Neutrophil (primary cell): ENCODE results near the gene CELF2.

Experiments
- H3K27ac ChIP-seq: fragments of 200-600 bp; sonication (generic); 2 replicates; pipeline ENCODE4 v1.5.1; 2016; ENCODE audit warnings: mild to moderate bottlenecking, moderate library complexity
- H3K27me3 ChIP-seq: fragments of 200-600 bp; sonication (generic); 2 replicates; pipeline ENCODE4 v1.6.0; 2016; ENCODE audit warnings: mild to moderate bottlenecking
- H3K36me3 ChIP-seq: fragments of 200-600 bp; sonication (generic); 2 replicates; pipeline ENCODE4 v1.5.1; 2017
- H3K4me1 ChIP-seq, 2 experiments: fragments of 200-600 bp in 1 of 2; sonication (generic) in 1 of 2; 1 replicate in 1 of 2; 2 replicates in 1 of 2; pipeline versions ENCODE4 v1.5.1 to v1.6.1; 2013 to 2016; ENCODE audit warnings: low read depth in 1 of 2, low read length in 1 of 2, mild to moderate bottlenecking in 1 of 2, moderate library complexity in 1 of 2; ENCODE audit not compliant: control insufficient read depth in 1 of 2, insufficient read depth in 1 of 2
- H3K4me3 ChIP-seq, 2 experiments: fragments of 200-600 bp in 1 of 2; sonication (generic) in 1 of 2; 1 replicate in 1 of 2; 2 replicates in 1 of 2; pipeline ENCODE4 v1.5.1; 2013 to 2016; ENCODE audit warnings: low read depth in 1 of 2, low read length in 1 of 2, mild to moderate bottlenecking in 1 of 2, moderate library complexity in 1 of 2
- H3K9me3 ChIP-seq: fragments of 200-600 bp; sonication (generic); 2 replicates; pipeline ENCODE4 v1.5.1; 2016
- TF ChIP-seq, protein P1 (sequence below): fragments of 200-600 bp; sonication (generic); IDR thresholded peaks from 2 replicates; pipeline ENCODE4 v1.5.1; 2016; ENCODE audit warnings: antibody characterized with exemption

CELF2 gene

GRCh38 chr10:11300026-11300425, 282.4 kb downstream of the CELF2 start:
- TF ChIP-seq, protein P1, sequence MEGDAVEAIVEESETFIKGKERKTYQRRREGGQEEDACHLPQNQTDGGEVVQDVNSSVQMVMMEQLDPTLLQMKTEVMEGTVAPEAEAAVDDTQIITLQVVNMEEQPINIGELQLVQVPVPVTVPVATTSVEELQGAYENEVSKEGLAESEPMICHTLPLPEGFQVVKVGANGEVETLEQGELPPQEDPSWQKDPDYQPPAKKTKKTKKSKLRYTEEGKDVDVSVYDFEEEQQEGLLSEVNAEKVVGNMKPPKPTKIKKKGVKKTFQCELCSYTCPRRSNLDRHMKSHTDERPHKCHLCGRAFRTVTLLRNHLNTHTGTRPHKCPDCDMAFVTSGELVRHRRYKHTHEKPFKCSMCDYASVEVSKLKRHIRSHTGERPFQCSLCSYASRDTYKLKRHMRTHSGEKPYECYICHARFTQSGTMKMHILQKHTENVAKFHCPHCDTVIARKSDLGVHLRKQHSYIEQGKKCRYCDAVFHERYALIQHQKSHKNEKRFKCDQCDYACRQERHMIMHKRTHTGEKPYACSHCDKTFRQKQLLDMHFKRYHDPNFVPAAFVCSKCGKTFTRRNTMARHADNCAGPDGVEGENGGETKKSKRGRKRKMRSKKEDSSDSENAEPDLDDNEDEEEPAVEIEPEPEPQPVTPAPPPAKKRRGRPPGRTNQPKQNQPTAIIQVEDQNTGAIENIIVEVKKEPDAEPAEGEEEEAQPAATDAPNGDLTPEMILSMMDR, result no peak
- Histone ChIP-seq H3K36me3 (peaks cover 100% of the 10 kb centered on the region), H3K9me3 (no peaks in the 10 kb centered on the region), H3K4me3 (no peak overlapping the region), H3K4me1 (no peaks in the 10 kb centered on the region), H3K27ac (peak overlapping the region; percentile 13), H3K27me3 (no peaks in the 10 kb centered on the region)

DNA sequence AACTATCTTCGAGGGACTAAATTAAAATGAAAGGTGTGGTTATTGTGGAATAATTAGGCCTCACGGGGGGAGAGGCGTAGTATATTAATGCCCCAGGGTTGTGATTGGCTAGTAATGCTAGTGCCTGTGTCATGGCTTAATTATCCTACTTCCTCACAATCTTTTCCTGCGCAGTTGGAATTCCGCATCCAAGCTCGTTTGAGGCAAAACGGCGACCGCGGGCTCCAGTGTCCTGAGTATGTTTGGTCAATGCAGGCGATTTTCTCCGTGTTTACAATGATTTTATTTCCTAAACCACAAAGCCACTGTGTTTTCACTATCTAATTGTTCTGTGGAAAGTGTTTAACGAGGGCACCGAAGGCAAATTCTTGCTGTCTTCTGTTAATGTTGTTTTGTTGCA, 282.9 kb downstream of the CELF2 start:
- Histone ChIP-seq H3K9me3 (no peaks in the 10 kb centered on the region), H3K27ac (no peak overlapping the region), H3K27me3 (no peaks in the 10 kb centered on the region), H3K4me1 (no peaks in the 10 kb centered on the region), H3K4me3 (no peak overlapping the region), H3K36me3 (peaks cover 100% of the 10 kb centered on the region)
- TF ChIP-seq, protein P1, result no peak

- TF ChIP-seq, protein P1, result no peak
- Histone ChIP-seq H3K27me3 (no peaks in the 10 kb centered on the region), H3K4me3 (no peak overlapping the region), H3K27ac (no peak overlapping the region), H3K4me1 (no peaks in the 10 kb centered on the region), H3K9me3 (no peaks in the 10 kb centered on the region), H3K36me3 (peaks cover 100% of the 10 kb centered on the region)
Observed at GRCh38 chr10:11301571-11302111, 284.0 kb downstream of the CELF2 start.

DNA sequence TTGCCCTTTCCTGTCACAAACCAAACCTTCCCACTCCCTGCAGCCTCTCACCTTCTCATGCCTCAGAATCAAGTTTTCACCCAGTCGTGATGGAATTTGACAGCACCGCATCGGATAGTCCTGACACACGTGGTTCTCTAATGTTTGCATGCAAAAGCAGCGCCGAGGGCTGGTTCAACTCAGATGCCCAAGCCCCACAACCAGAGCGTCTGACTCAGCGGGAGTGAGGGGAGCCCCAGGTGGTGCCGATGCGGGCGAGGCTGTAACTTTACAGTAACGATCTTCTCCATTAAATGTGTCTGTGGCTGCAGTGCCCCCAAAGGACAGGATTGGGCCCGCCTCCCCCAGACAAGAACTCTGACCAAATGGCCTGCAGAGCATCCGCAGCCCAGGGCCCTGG, 284.5 kb downstream of the CELF2 start:
- H3K9me3 ChIP-seq, result no peaks in the 10 kb centered on the region
- H3K4me1 ChIP-seq, result no peaks in the 10 kb centered on the region
- no peak overlapping the region for H3K4me3 ChIP-seq
- H3K27ac ChIP-seq, result no peak overlapping the region
- H3K36me3 ChIP-seq, result peaks cover 100% of the 10 kb centered on the region
- TF ChIP-seq, protein P1, result no peak
- no peaks in the 10 kb centered on the region for H3K27me3 ChIP-seq

DNA sequence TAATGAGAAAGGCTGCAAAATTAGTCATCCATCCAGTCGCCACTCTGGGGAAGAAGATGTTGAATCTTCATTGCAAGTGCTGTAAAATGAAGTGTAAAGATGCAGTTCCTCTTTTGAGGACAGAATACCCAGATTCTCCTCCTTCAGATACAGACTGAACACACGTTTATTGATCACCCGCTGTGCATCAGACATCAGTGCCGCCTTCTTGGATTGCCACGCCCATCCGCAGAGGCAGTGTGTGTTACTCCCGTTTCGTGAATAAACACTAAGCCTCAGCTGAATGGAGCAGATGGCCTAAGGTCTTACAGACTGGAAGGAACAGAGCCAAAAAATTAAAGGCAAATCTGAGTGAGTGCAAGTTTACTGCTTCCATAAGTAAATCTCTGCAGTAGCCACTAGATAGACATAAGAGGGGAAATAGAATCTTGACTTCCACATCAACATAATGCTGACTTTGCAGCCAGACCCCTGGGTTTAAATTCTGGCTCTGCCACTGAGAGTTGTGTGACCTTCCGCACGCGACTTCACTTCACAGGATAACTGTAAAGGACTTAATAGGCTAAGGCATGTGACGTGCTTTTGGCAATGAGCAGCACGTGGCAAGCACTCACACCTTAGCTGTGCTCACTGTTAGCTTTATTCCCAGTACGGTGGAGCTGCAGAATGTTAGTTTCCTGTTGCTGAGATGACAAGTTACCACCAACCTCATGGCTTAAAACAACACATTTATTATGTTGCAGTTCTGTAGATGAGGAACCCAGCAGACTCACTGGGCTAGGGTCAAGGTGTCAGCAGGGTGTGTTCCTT, 285.9 kb downstream of the CELF2 start:
- Histone ChIP-seq H3K4me1 (no peaks in the 10 kb centered on the region), H3K36me3 (peaks cover 93% of the 10 kb centered on the region), H3K27ac (no peak overlapping the region), H3K9me3 (no peaks in the 10 kb centered on the region), H3K4me3 (no peak overlapping the region), H3K27me3 (no peaks in the 10 kb centered on the region)
- TF ChIP-seq, protein P1, result no peak
